ENCODE results near the gene CATSPER1. TPM values are rescaled to one million over a fixed set of nuclear protein-coding genes. Genes with fewer than 3 reads are reported as not detected.

The CATSPER1 gene
- total RNA-seq, 1 donor from 2014 or later: not detected

GRCh38 chr11:65968600-65969482 lies 57.4 kb downstream of the CATSPER1 start:
- H3K36me3 ChIP-seq: peaks cover 73% of the 10 kb centered on the region
- H3K27ac ChIP-seq (replicated peaks): no peak overlapping the region
- no peaks in the 10 kb centered on the region for H3K9me3 ChIP-seq (replicated peaks)
- no peak for DNase-seq
- no peak for TF ChIP-seq CTCF (IDR thresholded peaks at IDR 0.05; ENCODE audit: borderline replicate concordance)
- intact Hi-C loops (cut with micrococcal nuclease): no loop called here
- peaks cover 8% of the 10 kb centered on the region for H3K4me1 ChIP-seq
- no peaks in the 10 kb centered on the region for H3K27me3 ChIP-seq (ENCODE audit: low read depth)
- no peak overlapping the region for H3K4me3 ChIP-seq

- Histone ChIP-seq H3K36me3 (peaks cover 67% of the 10 kb centered on the region), H3K9me3 (replicated peaks) (no peaks in the 10 kb centered on the region), H3K27me3 (ENCODE audit: low read depth) (no peaks in the 10 kb centered on the region), H3K4me3 (no peak overlapping the region), H3K27ac (replicated peaks) (no peak overlapping the region), H3K4me1 (peaks cover 22% of the 10 kb centered on the region)
- DNase-seq: no peak
- intact Hi-C loops (cut with micrococcal nuclease): no loop called here
- TF ChIP-seq CTCF (IDR thresholded peaks at IDR 0.05; ENCODE audit: borderline replicate concordance): no peak
Observed at GRCh38 chr11:65967329-65967934, 58.8 kb downstream of the CATSPER1 start.

Other genes with a start within 250 kb of the CATSPER1 start
- gene AP5B1, start 245.5 kb downstream of the CATSPER1 start, total RNA-seq: 5.4 TPM
- gene OVOL1, start 239.4 kb downstream of the CATSPER1 start, total RNA-seq: not detected
- gene SNX32, start 192.5 kb downstream of the CATSPER1 start, total RNA-seq: not detected
- 299 TPM for gene CFL1, start 168.3 kb downstream of the CATSPER1 start, total RNA-seq
- 31.5 TPM for gene MUS81, start 166.0 kb downstream of the CATSPER1 start, total RNA-seq
- 85.1 TPM for gene EFEMP2, start 153.7 kb downstream of the CATSPER1 start, total RNA-seq
- gene CTSW, start 146.6 kb downstream of the CATSPER1 start, total RNA-seq: 0.49 TPM
- gene FIBP, start 138.0 kb downstream of the CATSPER1 start, total RNA-seq: 42.2 TPM
- 32.7 TPM for gene CCDC85B, start 135.8 kb downstream of the CATSPER1 start, total RNA-seq
- 0.47 TPM for gene FOSL1, start 126.1 kb downstream of the CATSPER1 start, total RNA-seq
- gene C11orf68, start 107.4 kb downstream of the CATSPER1 start, total RNA-seq: 37.3 TPM
- 94.7 TPM for gene DRAP1, start 107.1 kb downstream of the CATSPER1 start, total RNA-seq
- gene TSGA10IP, start 81.0 kb downstream of the CATSPER1 start, total RNA-seq: not detected
- 30.7 TPM for gene SART1, start 64.7 kb downstream of the CATSPER1 start, total RNA-seq
- gene EIF1AD, start 24.3 kb downstream of the CATSPER1 start, total RNA-seq: 19.7 TPM
- 215 TPM for gene BANF1, start 24.0 kb downstream of the CATSPER1 start, total RNA-seq
- not detected for gene CST6, start 14.5 kb downstream of the CATSPER1 start, total RNA-seq
- 1.3 TPM for gene GAL3ST3, start 22.7 kb upstream of the CATSPER1 start, total RNA-seq
- 75.5 TPM for gene SF3B2, start 25.9 kb upstream of the CATSPER1 start, total RNA-seq
- 54.9 TPM for gene PACS1, start 43.8 kb upstream of the CATSPER1 start, total RNA-seq
- 34.1 TPM for gene KLC2, start 231.2 kb upstream of the CATSPER1 start, total RNA-seq
- 116 TPM for gene RAB1B, start 242.2 kb upstream of the CATSPER1 start, total RNA-seq